ENCODE results near the gene PLA2G3. TPM values are rescaled to one million over a fixed set of nuclear protein-coding genes. Genes with fewer than 3 reads are reported as not detected.
"Not testable (repeated sequence)": the region's sequence is repeated elsewhere in the genome, so short reads cannot be mapped to it uniquely, and the experiment has no call there.

PLA2G3 gene
- total and polyA plus RNA-seq, 12 donors, result 0.01 TPM; not detected in 11

GRCh38 chr22:31176923-31177322 is 36.6 kb upstream of the PLA2G3 start:
- intact Hi-C loops (cut with DNase I), result no loop called here
- Histone ChIP-seq H3K27ac (no peak overlapping the region), H3K4me1 (peaks cover 0 to 37% (median 23%) of the 10 kb centered on the region in 9 donors)

GRCh38 chr22:31173386-31174145 is 33.3 kb upstream of the PLA2G3 start:
- Histone ChIP-seq H3K36me3 (peaks cover 0 to 30% (median 5%) of the 10 kb centered on the region in 9 donors), H3K4me1 (peaks cover 2 to 58% (median 43%) of the 10 kb centered on the region in 9 donors), H3K9me3 (no peaks in the 10 kb centered on the region), H3K27me3 (no peaks in the 10 kb centered on the region), H3K27ac (peak overlapping the region in 1 of 10 donors; percentile 16), H3K4me3 (no peak overlapping the region)
- ATAC-seq (peak in 2 of 8 donors; percentile 33 to 45), DNase-seq (no peak)
- intact Hi-C loops (cut with DNase I), result no loop called here
- 69 to 73% methylated on average over 5 of the region's 5 CpGs for WGBS, 2 donors
- TF ChIP-seq, protein P1, sequence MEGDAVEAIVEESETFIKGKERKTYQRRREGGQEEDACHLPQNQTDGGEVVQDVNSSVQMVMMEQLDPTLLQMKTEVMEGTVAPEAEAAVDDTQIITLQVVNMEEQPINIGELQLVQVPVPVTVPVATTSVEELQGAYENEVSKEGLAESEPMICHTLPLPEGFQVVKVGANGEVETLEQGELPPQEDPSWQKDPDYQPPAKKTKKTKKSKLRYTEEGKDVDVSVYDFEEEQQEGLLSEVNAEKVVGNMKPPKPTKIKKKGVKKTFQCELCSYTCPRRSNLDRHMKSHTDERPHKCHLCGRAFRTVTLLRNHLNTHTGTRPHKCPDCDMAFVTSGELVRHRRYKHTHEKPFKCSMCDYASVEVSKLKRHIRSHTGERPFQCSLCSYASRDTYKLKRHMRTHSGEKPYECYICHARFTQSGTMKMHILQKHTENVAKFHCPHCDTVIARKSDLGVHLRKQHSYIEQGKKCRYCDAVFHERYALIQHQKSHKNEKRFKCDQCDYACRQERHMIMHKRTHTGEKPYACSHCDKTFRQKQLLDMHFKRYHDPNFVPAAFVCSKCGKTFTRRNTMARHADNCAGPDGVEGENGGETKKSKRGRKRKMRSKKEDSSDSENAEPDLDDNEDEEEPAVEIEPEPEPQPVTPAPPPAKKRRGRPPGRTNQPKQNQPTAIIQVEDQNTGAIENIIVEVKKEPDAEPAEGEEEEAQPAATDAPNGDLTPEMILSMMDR (IDR thresholded peaks at IDR 0.05), result no peak

More at GRCh38 chr22:31176923-31177322, 36.6 kb upstream of the PLA2G3 start:
- TF ChIP-seq, protein P1 (IDR thresholded peaks at IDR 0.05), result no peak
- no peaks in the 10 kb centered on the region for H3K27me3 ChIP-seq
- H3K4me3 ChIP-seq, result no peak overlapping the region
- H3K36me3 ChIP-seq, result peaks cover 0 to 41% (median 5%) of the 10 kb centered on the region in 9 donors
- DNase-seq, result no peak
- ATAC-seq, result no peak
- H3K9me3 ChIP-seq, result no peaks in the 10 kb centered on the region
- 95 to 98% methylated on average over 1 of the region's 1 CpG for WGBS, 2 donors

DNA sequence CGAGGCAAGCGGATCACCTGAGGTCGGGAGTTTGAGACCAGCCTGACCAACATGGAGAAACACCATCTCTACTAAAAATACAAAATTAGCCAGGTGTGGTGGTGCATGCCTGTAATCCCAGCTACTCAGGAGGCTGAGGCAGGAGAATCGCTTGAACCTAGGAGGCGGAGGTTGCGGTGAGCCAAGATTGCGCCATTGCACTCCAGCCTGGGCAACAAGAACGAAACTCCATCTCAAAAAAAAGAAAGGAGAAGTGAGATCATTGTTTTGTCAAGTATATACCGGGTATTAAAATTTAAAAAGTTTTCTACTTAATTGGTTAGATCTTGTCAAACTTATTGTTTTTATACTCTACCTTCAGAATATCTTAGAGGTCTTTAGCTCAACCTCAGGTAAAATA is 31.4 kb upstream of the PLA2G3 start:
- DNase-seq; H3K9me3 ChIP-seq; H3K27me3 ChIP-seq; intact Hi-C loops (cut with DNase I); ATAC-seq; H3K4me3 ChIP-seq: not testable (repeated sequence)
- H3K36me3 ChIP-seq, result peaks cover 0 to 23% (median 3%) of the 10 kb centered on the region in 9 donors
- peaks cover 2 to 66% (median 50%) of the 10 kb centered on the region in 9 donors for H3K4me1 ChIP-seq
- H3K27ac ChIP-seq, result peak overlapping the region in 1 of 10 donors; percentile 66
- WGBS, 2 donors, result 96 to 97% methylated on average over 9 of the region's 9 CpGs

- Histone ChIP-seq H3K36me3 (peaks cover 0 to 22% (median 4%) of the 10 kb centered on the region in 9 donors), H3K4me1 (peaks cover 2 to 67% (median 50%) of the 10 kb centered on the region in 9 donors), H3K9me3 (no peaks in the 10 kb centered on the region), H3K27me3 (no peaks in the 10 kb centered on the region), H3K27ac (no peak overlapping the region), H3K4me3 (no peak overlapping the region)
- DNase-seq (no peak), ATAC-seq (no peak)
- WGBS, 2 donors, result 97% methylated on average over 4 of the region's 4 CpGs
- TF ChIP-seq, protein P1 (IDR thresholded peaks at IDR 0.05), result no peak
- intact Hi-C loops (cut with DNase I), result no loop called here
These were observed 30.7 kb upstream of the PLA2G3 start for GRCh38 chr22:31170971-31171370.
